ENCODE results near the gene CFAP46. TPM values are rescaled to one million over a fixed set of nuclear protein-coding genes. Genes with fewer than 3 reads are reported as not detected.

CFAP46 gene
- polyA plus RNA-seq, 1 of the 3 experiments (the other 2 are of a cell fraction), result 3.9 TPM

DNA sequence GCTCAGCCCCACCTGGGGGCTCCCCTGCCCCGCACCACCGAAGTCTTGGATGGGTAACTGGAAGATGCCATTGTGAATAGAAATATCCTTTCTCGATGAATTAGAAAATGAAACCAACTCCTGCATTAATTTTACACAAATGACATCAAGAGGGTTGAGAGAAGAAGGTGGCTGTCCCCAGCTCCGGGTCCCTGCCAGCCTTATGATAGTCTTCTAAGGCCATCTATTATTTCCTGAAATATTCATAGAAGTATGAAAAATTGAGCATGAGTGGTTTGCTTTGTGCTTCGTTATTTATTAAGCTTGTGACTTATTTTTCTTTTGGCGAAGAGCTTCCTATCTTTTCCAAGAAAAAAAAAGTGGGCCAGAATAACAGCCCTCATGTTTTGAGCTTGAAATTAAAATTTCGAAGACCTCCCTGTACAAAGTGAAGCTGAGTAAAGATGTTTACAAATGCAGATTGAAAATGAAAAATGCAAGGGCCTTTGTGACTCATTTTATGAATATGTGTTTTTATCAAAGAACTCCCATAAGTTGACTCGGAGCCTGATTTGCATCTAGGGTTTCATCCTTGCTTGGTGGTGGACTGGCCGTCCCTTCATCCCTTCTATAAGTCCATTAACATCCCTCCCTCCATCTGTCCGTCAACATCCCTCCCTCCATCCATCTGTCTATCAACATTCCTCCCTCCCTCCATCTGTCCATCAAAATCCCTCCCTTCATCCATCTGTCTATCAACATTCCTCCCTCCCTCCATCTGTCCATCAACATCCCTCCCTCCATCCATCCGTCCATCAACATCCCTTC, 20.5 kb upstream of the CFAP46 start:
- ChIA-PET POLR2A (no interaction called here), CTCF (interaction anchor here (0.7 to 0.9 kb wide), 2 partner anchors 13 to 58 kb away, joined by 3 to 4 read pairs; no protein-coding TSS in a partner anchor)
- Histone ChIP-seq H3K9me2 (no peaks in the 10 kb centered on the region), H2AFZ (ENCODE audit: low read depth) (peak overlapping the region; percentile 32; the same call in 1 of the 2 replicates), H3K27me3 (ENCODE audit: insufficient read depth) (no peaks in the 10 kb centered on the region), H4K20me1 (ENCODE audit: insufficient read depth) (no peaks in the 10 kb centered on the region), H3K79me2 (ENCODE audit: insufficient read depth) (no peaks in the 10 kb centered on the region), H3K4me3 (ENCODE audit: low read depth in 2 of 2, low read length in 1 of 2) (peak overlapping the region; percentile 34 to 43; a peak in 3 of 4 replicates), H3K27ac (ENCODE audit: low read depth in 2 of 2, low read length in 1 of 2) (no peak overlapping the region), H3K9ac (peak overlapping the region; percentile 33; the same call in 1 of the 2 replicates), H3K4me2 (peak overlapping the region; percentile 75), H3K36me3 (replicated peaks in 1 of 2; ENCODE audit: control insufficient read depth in 1 of 2, insufficient read depth in 2 of 2, low read length in 1 of 2) (no peaks in the 10 kb centered on the region), H3F3A (replicated peaks; ENCODE audit: insufficient read depth) (no peaks in the 10 kb centered on the region), H3K9me3 (no peaks in the 10 kb centered on the region), H3K4me1 (ENCODE audit: control insufficient read depth in 1 of 2, insufficient read depth in 2 of 2, low read depth in 1 of 2, low read length in 1 of 2) (peaks cover 0 to under 1% of the 10 kb centered on the region in 2 experiments; a peak in 1 of 4 replicates)
- 58% methylated on average over 11 of the region's 11 CpGs for WGBS (ENCODE audit: low lambda C conversion rate)
- DNase-seq, result no peak
- TF ChIP-seq FOSL2 (IDR thresholded peaks at IDR 0.05; ENCODE audit: borderline replicate concordance, low read depth), result no peak
- TF ChIP-seq POLR2AphosphoS5 (IDR thresholded peaks at IDR 0.05; ENCODE audit: low read depth, low read length), result no peak
- no peak for TF ChIP-seq NRF1 (IDR thresholded peaks at IDR 0.05; ENCODE audit: low read depth, low read length)
- no peak for TF ChIP-seq RFX5 (IDR thresholded peaks at IDR 0.05; ENCODE audit: low read length)
- TF ChIP-seq TAF1 (IDR thresholded peaks at IDR 0.05; ENCODE audit: borderline replicate concordance, low read depth, low read length), result no peak
- TF ChIP-seq, protein P1, sequence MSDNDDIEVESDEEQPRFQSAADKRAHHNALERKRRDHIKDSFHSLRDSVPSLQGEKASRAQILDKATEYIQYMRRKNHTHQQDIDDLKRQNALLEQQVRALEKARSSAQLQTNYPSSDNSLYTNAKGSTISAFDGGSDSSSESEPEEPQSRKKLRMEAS (IDR thresholded peaks at IDR 0.05; ENCODE audit: low read depth), result no peak
- TF ChIP-seq, protein P2, sequence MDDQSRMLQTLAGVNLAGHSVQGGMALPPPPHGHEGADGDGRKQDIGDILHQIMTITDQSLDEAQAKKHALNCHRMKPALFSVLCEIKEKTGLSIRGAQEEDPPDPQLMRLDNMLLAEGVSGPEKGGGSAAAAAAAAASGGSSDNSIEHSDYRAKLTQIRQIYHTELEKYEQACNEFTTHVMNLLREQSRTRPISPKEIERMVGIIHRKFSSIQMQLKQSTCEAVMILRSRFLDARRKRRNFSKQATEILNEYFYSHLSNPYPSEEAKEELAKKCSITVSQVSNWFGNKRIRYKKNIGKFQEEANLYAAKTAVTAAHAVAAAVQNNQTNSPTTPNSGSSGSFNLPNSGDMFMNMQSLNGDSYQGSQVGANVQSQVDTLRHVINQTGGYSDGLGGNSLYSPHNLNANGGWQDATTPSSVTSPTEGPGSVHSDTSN (IDR thresholded peaks at IDR 0.05), result no peak
- no peak for TF ChIP-seq RAD21 (IDR thresholded peaks at IDR 0.05; ENCODE audit: low read length)
- TF ChIP-seq, protein P3, sequence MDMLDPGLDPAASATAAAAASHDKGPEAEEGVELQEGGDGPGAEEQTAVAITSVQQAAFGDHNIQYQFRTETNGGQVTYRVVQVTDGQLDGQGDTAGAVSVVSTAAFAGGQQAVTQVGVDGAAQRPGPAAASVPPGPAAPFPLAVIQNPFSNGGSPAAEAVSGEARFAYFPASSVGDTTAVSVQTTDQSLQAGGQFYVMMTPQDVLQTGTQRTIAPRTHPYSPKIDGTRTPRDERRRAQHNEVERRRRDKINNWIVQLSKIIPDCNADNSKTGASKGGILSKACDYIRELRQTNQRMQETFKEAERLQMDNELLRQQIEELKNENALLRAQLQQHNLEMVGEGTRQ (IDR thresholded peaks at IDR 0.05; ENCODE audit: borderline replicate concordance, low read depth, low read length), result no peak
- no peak for TF ChIP-seq SIN3A (IDR thresholded peaks at IDR 0.05; ENCODE audit: borderline replicate concordance, low read depth, low read length)
- TF ChIP-seq SMC3 (IDR thresholded peaks at IDR 0.05; ENCODE audit: low read depth, low read length), result no peak
- TF ChIP-seq CHD2 (IDR thresholded peaks at IDR 0.05; ENCODE audit: low read length, partially characterized antibody), result no peak
